D721Med (cell line): Measurements from ENCODE around the gene ATP6V1B1.

Experiments
- DNase-seq: peaks from one replicate; pipeline ENCODE4 v3.0.0; 2011; ENCODE audit warnings: low spot score; ENCODE audit not compliant: insufficient read length
- FAIRE-seq: peaks from 2 replicates; lab custom pipeline; 2011; peaks lifted over from hg19 to GRCh38; lab: Jason Lieb, UNC
- TF ChIP-seq, protein P1 (sequence below): IDR thresholded peaks from 2 replicates; pipeline ENCODE4 v1.5.1; 2012; ENCODE audit warnings: mild to moderate bottlenecking, control low read depth; ENCODE audit not compliant: insufficient read depth; ENCODE audit errors: missing control alignments

The ATP6V1B1 gene

DNA sequence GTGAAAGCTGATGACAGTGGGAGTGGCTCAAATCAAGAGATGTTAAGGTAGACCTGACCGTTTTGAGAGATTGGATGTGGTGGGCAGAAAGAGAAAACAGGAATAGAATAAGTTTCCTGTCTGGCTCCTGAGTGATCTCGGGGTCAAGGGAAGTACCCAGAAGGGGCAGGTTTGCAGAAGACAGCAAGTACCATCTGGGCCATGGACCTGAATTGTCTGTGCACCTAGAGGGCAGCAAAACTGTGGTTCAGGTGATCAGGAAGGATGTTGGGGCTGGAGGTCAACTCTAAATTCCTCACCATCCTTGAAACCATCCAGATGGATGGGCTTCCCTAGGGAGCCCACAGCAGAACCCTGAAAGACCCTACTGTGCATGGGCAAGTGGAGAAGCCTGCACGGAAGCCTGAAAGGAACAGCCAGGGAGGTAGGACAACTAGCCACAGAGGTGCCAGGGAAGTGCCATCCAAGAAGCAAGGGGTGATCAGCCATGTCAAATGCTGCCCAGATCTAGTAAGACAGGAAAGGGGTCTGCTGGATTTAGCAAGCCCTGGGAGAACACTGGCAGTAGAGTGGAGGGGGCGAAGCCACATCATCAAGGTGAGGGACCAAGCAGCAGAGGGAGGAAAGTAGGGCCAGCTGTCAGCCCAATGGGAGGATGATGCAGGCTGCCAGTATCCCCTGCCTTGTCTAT lies 50.9 kb downstream of the ATP6V1B1 start:
- DNase-seq (no peak), FAIRE-seq (no peak)
- TF ChIP-seq, protein P1, sequence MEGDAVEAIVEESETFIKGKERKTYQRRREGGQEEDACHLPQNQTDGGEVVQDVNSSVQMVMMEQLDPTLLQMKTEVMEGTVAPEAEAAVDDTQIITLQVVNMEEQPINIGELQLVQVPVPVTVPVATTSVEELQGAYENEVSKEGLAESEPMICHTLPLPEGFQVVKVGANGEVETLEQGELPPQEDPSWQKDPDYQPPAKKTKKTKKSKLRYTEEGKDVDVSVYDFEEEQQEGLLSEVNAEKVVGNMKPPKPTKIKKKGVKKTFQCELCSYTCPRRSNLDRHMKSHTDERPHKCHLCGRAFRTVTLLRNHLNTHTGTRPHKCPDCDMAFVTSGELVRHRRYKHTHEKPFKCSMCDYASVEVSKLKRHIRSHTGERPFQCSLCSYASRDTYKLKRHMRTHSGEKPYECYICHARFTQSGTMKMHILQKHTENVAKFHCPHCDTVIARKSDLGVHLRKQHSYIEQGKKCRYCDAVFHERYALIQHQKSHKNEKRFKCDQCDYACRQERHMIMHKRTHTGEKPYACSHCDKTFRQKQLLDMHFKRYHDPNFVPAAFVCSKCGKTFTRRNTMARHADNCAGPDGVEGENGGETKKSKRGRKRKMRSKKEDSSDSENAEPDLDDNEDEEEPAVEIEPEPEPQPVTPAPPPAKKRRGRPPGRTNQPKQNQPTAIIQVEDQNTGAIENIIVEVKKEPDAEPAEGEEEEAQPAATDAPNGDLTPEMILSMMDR: no peak

DNA sequence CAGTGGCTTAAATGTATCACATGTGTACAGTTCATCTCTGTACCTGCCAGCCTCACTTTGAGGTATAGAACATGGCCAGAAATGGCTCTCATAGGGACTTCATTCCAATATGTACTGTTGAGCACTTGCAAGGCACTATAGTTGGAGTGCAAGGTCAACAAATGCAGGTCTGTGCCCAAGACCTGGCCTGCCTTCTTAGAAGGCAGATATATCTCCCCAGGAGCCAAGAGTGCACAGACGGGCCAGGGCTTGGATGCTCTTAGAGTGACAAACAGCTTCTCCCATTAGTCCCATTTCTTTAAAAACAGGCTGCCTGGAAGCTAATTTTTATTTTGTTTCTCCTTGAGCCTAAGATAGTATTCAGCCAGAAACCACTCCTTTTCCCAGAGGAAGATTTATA lies 51.7 kb downstream of the ATP6V1B1 start:
- FAIRE-seq (no peak), DNase-seq (no peak)
- TF ChIP-seq, protein P1: no peak

DNA sequence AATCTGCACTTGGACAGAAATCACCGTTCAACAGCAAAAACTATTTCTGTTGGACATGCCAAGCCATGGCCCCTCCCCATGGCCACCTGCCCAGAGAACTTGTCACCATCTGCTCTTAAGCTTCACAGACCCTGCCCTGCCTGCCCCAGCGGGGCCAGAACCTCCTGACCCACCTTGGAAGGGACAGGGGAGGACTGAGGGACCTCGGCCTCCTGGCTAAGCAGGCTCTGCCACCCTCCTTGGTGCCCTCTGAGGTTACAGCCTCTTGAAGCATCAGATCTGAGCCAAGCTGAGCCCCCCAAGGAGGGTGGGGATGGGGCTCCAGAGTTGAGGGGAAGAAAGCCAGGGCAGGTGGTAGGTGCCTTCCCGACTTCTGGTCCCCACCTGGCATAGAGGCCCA lies 52.5 kb downstream of the ATP6V1B1 start:
- no peak for DNase-seq
- no peak for FAIRE-seq
- TF ChIP-seq, protein P1: no peak

DNA sequence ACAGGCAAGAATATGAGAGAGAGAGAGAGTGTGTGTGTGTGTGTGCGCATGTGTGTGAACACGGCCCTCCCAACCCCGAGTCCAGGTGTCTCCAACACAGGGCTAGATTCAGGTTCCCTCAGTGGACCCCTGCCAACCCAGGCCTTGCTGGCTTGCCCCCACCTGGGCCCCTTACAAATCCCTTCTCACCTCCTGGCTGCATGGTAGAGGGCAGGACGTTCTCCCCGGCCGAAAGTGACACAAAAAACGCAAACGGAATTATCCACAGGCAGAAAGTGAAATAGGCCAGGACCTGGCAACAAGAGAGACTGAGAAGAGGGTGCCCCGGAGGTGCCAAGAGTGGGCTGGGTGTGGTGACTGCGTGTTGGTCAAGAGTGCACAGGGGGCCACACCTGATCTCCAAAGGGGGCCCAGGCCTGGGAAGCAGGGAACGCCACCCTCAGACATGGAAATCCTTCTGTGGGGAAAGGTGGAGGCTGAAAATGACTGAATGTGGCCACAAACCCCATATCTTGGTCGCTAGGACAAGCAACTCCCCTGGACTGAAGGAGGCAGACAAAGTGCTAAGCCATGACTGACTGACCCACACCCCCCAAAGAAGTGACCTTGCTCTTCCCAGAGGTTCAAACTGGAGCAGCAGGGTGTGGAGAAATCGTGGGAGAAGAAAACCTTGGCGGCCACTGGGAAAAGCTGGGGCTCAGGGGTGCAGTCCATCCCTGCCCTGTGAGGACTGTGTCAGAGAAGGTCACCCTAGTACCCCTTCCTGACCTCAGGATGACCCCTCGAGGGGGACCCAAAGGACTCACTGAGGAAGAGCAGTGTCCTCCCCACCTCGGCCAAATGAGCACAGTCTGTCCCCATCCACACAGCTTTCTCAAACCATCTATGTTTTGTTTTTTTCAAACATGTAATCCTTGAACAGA lies 53.3 kb downstream of the ATP6V1B1 start:
- no peak for DNase-seq
- TF ChIP-seq, protein P1: no peak
- no peak for FAIRE-seq

DNA sequence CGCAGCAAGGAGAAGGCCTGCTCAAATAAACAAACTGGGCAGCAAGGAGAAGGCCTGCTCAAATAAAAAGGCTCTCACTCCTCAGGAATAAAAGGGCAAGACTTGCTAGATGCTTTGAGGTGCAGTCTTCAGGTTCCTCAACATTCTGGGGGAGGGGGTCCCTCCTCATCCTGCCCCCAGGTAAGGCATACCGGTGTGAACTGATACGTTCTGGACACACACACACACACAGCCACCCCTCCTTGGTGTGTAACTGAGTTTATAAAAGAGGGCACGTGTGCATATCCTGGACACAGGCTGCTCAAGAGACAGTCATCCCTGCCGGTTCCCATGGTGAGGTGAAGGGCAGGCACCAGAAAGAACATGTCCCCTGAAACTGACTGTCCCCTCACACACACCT lies 54.5 kb downstream of the ATP6V1B1 start:
- DNase-seq: no peak
- TF ChIP-seq, protein P1: no peak
- no peak for FAIRE-seq

DNA sequence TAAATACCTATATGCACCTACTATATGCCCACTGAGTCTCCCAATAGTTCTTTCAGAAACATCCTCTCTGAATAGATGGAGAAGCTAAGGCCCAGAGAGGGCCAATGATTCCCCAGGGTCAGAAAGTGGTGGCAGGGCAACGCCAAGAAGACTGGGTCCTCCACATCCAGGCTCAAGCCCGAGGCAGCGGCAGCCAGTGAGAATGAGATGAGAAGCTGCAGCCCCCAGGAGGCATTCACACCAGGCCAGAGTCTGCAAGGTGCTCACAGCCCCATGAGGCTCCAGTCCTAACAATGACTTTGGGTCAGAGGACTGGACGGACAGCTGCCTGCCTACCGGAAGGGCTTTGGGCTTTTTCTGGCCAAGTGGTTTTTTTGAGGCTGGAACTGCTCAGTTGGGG lies 55.4 kb downstream of the ATP6V1B1 start:
- no peak for DNase-seq
- no peak for FAIRE-seq
- TF ChIP-seq, protein P1: no peak

DNA sequence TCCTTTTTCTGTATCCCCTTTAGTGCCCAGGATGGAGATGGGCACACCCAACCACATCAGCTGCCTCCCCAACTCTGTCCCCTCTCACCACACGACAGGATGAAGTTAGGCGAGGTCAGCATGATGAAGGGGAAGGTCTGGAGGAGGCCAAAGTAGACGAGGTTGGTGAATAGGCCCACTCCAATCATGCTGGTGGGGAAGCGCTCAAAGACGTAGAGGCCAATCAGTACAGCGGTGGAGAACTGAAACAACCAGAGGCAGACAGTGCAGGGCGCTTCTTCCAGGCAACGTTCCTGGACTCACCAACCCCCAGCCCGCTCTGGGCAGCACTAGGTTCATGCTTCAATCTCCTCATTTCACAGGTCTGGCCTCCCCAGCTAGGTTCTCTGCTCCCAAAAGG lies 56.0 kb downstream of the ATP6V1B1 start:
- no peak for FAIRE-seq
- no peak for DNase-seq
- TF ChIP-seq, protein P1: no peak
